Glomerular endothelial cell (primary cell): ENCODE results near the gene HAGHL. TPM values are rescaled to one million over a fixed set of nuclear protein-coding genes. Genes with fewer than 3 reads are reported as not detected.

Source experiments
- DNase-seq: peaks from one replicate; pipeline ENCODE4 v3.0.0-alpha.2; 2011; ENCODE audit warnings: low read depth, low spot score; ENCODE audit errors: extremely low read depth
- total RNA-seq: library from RNA; depleted of rRNA; stranded (reverse); fragments of >200 nt; gene quantifications from 2 replicates; pipeline ENCODE4 v1.2.3, GENCODE V29; 2015

HAGHL gene
- total RNA-seq, 1 donor from 2014 or later = 8.2 TPM

DNA sequence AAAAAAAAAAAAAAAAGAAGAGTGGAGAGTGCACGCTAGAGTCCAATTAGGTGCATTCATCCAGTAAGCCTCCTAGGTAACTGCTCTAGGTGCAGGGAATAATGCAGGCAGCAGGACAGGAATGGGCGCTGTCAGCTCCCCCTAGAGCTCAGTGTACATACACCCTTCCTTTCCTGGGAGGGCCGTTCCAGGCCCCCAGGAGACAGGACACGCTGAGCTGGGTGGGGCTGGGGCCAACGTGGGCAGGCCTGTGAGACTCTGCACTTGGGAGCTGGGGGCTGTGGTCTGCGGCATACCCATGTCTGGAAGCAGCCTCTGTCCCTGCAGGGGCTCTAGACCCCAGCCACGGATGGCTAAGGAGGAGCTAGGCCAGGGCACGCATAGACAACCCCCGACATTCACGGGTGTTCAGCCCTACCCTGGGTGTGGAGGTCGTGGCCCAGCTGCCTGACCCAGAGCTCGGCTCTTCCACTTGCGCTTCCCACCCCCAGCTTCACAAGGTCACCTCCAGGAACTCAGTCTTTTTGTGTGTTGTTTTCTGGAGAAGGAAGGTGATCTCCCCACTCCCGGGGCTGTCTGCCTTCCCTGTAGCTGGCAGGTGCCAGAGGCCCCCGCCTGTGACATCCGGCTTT lies 7.0 kb upstream of the HAGHL start:
- DNase-seq = no peak

DNA sequence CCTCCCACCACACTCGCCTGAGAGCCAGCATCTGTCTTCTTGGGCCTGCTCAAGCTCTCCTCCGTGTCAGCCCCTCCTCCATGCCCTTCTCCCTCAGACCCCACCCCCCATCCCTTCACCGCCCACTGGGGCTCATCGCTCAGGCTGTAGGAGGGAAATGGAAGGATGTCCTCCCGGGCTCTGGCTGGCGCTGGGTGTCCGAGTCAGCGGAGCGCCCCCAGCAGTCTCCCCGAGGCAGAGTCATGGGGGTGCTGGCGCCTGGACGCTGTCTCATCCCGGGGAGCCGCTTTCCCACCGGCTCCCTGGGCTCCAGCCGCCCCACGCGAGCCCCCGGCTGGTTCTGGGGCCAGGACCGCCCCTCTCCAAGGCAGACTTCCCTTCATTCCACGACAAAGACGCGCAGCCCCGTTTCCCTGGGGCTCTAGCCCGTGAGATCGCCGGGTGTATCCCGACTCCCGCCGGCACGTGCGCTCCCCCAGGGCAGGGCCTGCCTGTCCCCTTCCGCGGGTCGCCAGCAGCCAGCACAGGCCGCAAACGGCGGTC lies 6.4 kb upstream of the HAGHL start:
- DNase-seq = no peak

DNA sequence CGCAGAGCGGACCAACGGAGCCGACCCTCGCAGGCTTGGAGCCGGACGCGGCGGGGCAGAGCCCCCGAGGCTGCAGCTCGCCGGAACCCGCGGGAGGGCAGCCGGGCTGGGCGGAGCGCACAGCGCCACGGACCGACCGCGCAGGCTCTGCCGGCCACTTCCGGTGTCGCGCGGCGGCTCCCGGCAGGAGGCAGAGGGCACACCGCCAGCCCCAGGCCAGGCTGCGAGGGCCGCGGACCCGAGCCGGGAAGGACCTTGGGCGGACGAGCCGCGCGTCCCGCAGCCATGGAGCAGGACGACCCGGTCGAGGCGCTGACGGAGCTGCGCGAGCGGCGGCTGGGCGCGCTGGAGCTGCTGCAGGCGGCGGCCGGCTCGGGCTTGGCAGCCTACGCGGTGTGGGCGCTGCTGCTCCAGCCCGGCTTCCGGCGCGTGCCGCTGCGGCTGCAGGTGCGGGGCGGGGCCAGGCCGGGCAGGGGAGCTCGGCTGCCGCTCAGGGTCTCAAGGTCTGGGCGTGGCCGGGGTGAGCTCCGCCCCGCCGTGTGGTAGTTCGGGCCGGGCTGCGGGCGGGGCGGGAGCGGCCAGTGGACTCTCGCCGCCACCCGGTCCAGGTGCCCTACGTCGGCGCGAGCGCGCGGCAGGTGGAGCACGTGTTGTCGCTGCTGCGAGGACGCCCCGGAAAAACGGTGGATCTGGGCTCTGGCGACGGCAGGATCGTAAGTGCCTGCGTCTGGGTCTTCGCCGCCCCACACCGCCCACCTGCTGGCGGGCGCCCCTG lies 5.7 kb upstream of the HAGHL start, which contains the start of gene ANTKMT:
Gene ANTKMT, plus strand, starts transcription at position 157 of the 775 bp plus-strand sequence. Its CDS starts 129 bp downstream, at position 286.
- DNase-seq = no peak

DNA sequence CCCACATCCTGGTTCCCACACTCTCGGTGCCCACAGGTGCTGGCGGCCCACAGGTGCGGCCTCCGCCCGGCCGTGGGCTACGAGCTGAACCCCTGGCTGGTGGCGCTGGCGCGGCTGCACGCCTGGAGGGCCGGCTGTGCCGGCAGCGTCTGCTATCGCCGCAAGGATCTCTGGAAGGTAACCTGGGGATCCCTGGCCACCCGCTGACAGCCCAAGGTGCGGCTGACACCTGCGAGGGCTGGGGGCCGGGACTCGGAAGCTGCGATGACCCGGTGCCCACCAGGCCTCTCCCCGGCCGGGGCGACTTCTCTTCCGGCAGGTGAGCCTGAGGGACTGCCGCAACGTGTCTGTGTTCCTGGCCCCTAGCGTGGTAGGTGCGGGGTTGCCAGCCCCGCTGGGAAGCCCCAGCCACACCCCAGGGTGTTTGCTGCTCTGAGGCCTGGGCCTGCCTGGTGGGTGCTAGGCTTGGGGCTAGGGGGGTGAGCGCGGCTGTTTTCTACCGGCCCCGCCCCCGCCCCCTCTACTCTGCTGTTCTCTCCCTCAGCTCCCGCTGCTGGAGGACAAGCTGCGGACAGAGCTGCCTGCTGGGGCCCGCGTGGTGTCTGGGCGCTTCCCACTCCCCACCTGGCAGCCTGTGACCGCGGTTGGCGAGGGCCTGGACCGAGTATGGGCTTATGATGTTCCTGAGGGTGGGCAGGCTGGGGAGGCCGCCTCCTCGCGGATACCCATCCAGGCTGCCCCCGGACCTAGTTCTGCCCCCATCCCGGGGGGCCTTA lies 5.0 kb upstream of the HAGHL start:
- no peak for DNase-seq

- DNase-seq = no peak
Measured at GRCh38 chr16:722835-723633, 3.9 kb upstream of the HAGHL start.

- DNase-seq = no peak
Measured at GRCh38 chr16:723695-724094, 3.2 kb upstream of the HAGHL start.

DNA sequence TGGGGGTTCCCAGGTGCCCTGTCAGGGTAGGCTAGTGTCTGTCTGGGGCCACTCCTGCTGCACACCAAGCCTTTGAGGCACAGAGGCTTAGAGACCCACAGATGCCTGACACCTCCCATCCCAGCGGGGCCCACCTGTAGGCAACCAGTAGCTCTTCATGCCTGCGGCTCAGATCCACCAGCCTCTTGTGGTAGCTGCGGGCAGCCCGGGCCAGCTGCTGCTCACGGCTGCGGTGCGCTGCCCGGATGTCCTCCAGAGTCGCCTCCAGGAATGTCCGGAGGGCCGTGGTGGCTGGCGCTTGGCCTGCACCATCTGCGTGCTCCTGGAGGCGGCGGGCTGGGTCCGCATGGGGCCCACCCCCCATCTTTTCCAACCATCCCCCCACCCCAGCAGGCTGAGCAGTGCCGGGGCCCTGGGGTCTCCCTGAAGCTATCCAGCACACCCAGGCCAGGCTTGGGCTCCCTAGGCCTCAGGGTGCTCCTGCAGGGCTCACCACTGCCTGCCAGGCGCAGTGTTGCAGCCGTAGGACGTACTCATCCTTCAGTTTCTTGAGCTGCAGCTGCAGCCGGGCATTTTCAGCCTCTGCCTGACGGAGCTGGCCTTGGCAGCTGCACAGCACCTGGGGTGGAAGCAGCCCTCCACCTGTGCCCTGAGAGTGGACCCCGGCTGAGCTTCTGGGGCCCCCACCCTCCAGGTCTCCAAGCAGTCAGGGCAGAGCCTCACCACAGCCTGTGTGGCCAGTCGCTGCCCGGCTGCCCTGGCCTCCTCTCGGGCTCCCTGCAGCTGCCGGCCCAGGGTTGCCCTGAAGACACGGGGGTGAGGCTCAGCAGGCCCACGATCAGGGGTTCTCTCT lies 2.5 kb upstream of the HAGHL start:
- DNase-seq = no peak

- no peak for DNase-seq
Measured at GRCh38 chr16:725041-725376, 1.9 kb upstream of the HAGHL start.

- no peak for DNase-seq
Measured at GRCh38 chr16:725463-726187, 1.3 kb upstream of the HAGHL start.

DNA sequence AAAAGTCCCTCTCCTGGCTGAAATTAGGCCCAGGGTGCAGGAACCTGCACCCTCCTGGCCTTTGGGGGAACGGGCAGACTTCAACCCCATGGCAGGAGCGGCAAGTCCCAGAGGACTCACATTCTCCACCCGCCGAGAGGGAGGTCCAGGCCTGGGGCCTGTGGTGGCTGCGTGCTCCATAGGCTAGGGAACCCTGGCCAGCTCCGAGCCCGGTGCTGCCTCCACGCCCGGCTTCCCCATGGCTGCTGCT lies 793 bp upstream of the HAGHL start:
- no peak for DNase-seq

DNA sequence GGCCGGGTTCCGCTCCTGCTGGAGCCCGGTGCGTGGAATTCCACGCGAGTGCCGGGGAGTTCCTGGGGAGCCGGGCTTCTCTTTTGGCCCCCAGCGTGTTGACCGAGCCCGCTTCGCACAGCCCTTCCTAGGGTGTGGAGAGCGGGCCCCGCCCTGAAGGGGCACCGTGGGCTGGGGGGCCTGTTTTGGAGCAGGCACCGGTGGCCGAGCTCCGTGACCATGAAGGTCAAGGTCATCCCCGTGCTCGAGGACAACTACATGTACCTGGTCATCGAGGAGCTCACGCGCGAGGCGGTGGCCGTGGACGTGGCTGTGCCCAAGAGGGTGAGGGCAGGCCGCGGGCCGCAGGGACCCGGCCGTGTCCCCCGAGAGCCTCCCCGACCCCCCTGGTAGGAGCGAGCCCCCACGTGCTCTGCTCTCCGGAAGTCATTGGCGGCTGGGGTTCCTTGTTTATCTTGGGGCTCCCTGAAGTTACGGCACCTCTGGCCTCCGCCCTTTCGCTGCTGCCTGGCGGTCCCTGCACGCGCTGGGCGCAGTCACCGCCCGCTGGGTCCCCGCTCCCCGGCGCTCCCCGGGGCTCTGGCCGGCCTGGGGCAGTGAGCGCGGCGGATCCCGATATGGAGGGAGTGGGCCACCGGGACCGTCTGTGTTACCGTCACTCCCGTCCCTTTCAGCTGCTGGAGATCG lies 528 bp downstream of the HAGHL start:
- no peak for DNase-seq

GRCh38 chr16:728131-728889 lies 1.4 kb downstream of the HAGHL start:
- DNase-seq = no peak

- DNase-seq = no peak
Measured at GRCh38 chr16:728890-729744, 2.2 kb downstream of the HAGHL start.

GRCh38 chr16:729768-730665 lies 3.1 kb downstream of the HAGHL start:
- no peak for DNase-seq

DNA sequence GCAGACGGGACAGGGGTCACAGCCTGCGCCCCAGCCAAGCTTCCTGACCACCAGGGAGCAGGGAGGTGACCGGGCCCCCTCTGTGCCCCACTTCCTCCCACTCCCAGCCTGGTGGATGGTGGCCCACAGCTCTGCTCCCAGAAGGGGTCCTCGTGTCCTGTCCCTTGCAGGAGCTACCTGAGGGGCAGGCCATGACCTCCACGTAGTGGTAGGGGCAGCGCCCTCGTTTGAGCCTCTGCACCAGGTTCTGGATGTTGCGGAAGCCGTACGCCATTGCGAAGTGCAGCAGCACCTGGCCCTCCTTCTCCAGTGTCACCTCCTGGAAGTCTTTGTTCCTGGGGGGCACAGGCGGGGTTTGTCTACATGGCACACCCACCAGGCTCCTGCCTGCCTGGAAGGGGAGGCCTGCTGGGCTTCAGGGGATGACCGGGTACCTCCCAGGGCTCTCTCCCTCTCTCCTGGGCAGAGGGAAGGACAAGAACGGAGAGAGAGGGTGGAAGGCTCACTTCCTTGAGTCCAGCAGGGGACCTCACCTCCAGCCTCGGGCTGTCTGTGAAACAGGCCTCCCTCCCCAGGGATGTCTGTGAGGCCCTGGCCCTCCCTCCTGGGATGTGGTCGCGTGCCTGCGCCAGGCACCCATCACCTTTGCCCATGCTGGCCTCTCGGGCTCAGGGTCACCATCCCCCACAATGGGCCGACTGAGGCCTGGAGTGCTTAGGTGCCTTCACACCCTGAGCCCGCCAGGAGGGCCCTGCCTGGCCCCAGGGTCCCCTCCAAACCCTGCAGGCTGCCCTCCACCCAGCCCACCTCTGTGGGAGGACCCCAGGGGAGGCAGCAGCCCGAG lies 4.0 kb downstream of the HAGHL start:
- DNase-seq = no peak
